Muscle of arm (tissue), 12 donors: ENCODE data around the gene TPCN2. TPM values are rescaled to one million over a fixed set of nuclear protein-coding genes. Genes with fewer than 3 reads are reported as not detected.

ENCODE experiments used
- DNase-seq: peaks from one replicate; pipeline ENCODE4 v3.0.0-alpha.2; 2013
- polyA plus RNA-seq, 12 donors: library from polyadenylated mRNA; unstranded; fragments of 120-200 nt; gene quantifications; one replicate each; pipeline ENCODE4 v1.2.1, GENCODE V29; 2013; ENCODE audit not compliant: insufficient read length in 12 of 12

The TPCN2 gene
- polyA plus RNA-seq, 12 donors = 6.2 to 11.7 (median 8.8) TPM; not detected in 1

DNA sequence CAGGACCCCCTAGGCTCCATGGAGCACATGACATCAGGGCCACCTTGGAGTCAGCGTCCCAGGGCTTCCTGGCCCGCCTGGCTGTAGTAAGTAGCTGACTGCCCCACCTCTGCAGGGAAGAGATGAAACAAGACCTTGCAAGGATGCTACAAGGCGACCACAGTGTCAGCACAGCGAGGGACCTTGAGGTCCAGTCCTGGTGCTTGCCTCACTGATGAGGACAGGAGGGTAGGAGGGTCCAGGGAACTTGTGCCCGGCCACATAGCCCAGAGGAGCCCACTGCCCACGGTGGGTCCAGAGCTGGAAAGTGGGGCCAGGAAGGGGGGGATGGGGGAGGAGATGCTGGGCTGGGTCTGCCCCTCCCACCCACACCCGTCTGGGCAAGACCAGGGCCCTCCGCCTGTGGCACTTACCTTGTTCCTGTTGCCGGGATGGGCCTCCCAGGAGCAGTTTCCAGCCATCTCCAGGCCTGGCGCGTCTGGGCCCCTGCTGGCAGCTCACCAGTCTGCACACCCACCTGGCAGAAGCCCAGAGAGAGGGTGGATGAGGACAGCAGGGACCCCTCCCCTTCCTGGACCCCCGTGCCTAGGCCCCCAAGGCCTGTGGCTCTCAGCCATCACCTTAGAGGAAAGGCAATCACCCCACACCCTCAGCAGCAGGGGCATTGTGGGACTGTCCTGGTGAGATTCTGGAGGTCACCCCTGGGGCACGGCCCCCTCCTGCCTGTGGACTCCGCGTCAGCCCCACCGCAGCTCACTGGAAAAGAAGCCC, 39.1 kb upstream of the TPCN2 start:
- no peak for DNase-seq

DNA sequence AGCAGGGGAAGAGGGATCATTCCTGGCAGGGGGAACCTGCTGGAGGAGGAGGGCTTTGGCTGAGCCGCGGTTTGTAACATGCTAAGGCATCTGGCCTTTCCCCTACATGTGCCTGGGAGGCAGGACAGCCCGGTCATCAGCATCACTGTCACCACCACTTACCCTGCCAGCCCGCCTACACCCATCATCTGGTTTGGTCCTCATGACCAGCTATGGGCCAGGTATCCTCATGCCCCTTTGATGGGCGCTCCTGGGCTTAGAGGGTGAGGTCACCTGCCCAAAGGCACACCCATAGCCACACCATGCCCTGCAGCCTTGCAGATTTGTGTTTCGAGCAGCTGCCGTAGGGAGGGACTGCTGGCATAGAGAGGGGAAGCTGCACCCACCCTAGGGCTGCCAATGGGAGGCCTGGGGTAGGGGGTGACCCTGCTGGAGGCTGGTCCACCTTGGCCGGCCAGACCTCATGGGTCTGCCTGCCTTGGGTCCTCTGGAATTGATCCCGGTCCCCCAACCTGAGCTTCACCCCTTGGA, 38.3 kb upstream of the TPCN2 start:
- no peak for DNase-seq

DNA sequence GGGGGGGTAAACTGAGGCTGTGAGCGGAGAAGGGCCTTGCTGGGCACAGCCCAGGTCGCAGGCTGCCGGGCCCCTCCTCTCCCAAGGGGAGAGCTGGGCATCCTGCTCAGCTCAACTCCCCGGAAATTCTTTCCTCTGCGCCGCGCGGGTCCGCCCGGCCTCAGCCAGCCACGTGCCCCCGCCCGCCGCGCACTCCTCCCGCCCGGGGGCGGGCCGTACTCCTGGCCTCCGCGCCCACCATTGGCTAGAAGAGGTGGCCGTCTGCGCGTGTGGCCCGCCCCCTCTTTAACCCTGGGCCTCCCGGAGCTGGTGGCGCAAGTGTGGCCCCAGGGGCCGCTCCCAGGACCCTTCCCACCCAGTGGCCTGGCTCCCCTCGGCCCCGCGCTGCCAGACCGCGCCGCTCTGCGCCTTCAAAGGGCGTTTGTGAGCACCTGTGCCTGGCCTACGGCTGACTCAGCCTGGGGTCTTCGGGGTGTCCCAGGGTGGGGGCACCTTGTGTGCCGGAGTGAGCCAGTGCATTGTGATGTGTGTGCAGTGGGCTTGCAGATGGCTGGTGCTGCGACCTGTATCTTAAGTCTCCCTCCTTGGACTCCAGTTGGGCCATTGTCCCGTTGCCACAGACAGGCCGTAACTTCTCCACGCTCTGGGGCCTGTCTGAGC, 37.6 kb upstream of the TPCN2 start:
- peak; percentile 77 for DNase-seq

DNA sequence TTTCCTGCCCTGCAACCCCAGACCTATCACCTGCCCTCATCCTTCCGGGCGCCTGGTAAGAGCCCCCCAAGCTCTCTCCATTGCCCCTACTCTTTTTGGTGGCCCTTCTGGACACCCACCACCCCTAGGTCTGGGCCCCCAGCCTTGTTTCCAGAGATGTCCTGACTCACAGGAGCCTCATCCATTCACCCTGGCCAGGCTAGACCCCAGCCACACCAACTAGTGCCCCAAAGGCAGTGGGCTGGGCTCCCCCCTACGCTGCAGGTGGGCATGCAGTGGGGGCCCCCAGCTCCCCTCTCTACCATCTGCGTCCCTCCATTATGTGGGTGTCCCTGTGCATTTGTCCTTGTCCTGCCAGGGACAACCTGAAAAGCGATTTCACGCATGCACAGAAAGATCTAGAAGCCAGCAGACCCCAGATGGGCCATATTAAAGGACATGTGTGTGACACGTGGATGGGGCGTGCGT, 37.1 kb upstream of the TPCN2 start:
- no peak for DNase-seq

DNA sequence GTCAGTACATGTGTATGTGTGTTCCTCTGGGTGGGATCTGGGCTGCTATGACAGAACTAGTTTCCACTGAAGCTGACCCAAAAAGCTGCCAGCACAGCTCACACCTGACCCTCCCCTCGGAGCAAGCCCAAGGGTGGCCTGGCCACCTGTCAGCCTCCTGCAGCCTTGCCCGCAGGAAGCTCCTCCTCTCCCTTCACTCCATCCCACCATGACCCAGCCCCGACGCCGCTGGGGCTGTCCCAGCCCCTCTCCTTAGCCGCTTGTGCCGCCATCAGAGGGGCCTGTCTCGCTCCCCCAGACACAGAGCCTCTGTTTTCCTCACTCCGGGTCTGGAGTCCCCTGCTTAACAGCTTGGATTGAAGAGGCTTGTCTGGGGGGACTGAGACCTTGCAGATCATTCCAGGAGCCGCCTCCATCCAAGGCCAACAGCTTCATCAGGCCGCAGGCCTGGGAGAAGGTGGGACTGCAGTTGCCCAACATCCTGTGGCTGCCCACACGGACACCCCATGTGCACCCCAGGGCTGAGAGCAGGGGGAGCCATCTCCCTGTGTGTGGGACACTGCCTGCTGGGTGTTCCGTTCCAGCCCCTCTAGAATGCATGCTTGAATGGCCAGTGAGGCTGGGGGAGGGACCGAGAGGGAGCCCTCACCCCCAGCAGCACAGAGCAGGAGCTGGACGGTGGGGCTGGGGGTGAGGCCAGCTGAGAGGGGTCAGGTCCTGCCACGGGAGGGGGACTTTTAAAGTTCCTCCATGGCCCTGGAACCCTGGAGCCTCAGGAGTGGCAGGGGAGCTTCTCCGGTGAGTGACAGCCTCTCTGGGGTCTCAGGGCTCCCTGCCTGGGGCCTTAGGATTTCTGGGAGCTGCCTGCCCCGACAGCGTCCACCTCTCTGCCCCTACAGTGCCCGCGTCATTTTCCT, 36.4 kb upstream of the TPCN2 start:
- no peak for DNase-seq

DNA sequence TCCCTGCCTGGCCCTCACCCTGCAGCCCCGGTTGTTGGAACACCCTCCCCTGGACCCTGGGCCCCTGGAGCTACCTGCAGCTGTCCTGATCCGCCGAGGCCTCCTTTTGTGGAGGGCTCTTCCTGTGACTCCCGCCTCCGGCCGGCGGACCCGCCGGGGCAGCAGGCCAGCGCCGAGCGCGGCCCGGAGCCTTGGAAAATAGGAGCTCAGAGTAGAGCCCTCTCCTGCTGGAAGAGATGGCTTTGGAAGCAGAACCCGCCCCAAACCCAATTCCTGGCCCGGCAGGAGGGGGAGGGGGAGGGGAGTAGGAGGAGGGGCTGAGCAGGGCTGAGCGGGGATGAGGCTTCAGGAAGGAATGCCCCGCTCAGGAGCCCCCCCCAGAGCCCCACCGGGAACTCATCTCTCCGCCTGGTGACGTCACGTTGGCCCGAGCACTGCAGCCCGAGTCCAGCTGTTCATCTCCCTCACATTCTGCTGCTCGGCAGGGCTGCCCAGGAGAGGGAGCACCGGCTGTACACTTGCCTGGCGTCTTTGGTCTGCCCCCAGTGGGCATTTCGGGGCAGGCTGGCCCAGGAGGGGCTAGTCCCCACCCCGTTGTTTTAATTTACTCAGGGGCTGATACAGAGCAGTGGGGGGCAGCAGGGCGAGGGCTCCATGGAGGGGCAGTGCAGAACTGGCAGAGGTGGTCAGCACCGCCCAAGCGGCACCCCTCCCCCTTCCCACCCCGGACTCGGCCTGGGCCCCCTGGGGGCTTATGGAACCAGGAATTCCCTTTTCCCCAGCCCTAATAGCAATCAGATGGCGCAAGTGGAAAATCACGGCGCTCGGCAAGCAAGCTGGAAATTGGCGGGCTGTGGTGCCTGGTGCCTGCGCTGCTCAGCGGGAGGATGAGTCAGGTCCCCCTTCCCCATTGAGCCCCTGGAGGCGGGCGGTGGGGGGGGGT, 35.5 kb upstream of the TPCN2 start, which contains the start of gene MRGPRF:
Gene MRGPRF (minus strand): TSS at position 238 of the 943 bp plus-strand sequence. CDS start 3,345 bp downstream, outside the sequence.
- DNase-seq = peak; percentile 95

DNA sequence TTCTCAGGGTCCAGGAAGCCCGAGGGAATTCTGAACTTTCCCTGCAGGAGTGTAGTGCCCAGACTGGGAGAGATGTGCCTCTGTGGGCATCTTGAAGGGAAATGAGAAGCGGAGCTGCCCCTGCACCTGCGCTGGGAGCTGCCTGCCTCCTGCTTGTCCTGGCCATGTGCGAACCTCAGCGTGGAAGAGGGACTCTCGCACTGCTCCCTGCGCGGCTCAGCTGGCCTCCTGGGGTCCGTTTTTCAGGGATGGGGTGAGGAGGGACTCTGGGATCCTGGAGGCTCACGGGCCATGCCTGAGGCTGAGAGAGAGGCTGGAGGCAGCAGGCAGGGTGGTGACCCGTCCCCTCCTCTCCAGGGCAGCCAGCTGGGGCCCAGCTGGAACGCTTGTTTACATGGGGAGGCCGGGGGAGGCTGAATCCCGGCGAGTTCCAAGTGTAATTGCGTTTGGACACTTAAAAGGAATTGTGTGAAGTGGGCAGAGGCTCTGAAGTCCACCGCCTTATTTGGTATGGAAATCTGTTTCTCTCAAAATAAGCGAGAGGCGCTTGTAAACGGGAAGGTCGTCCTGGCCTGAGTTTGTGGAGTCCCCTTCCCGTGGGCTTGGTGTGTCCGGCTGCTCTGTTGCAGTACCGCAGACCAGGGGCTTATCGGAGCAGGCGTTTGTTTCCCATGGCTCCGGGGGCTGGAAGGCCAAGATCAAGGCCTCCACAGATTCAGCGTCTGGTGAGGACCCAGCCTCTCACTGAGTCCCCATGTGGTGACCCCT, 34.5 kb upstream of the TPCN2 start:
- DNase-seq = no peak

DNA sequence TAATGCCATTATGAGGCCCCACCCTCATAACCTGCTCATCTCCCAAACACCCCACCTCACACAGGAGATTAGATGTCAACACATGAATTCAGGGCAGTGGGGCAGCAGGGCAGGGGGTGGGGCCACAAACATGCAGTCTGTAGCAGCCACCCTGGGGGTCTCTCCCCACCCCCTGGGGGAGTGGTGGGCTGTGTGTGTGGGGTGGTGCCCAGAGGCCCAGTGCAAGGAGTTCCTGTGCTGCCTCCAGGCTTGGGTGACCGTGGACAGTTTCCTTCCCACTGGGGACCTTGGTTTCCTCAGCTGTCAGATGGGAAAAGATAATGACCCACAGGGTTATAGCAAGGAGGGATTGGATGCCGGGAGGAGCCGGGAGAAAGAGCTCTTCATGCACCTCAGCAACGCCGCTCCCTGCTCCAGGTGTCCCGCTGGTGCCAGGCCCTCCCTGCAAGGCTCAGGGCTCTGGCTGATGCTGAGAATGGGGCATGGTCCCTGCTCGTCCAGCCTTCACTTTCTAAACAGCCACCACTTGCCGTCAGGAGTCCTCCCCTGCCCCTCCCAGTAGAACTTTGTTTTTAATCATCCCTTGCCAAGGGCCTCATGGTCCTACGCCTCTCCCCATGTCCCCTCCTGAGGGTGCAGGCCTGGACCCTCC, 33.7 kb upstream of the TPCN2 start:
- DNase-seq = no peak

DNA sequence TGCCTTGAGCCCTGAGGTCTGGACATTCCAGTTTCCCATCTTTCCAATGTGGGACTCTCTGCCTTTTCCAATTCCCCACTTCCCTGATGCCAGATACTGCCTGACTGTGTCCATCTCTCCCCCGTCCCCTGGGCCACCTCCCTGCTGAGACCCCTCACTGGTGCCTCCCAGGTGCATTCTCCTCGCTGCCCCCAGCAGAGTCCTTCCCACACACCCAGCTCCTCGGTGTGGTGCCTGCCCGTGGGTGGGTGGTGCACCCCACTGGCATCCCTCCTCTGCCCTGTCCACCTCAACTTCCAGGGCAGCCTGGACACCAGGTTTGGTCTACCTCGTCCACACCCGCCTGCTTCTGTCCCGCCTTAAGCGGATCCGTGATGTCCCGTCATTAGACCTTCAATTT, 30.8 kb upstream of the TPCN2 start:
- no peak for DNase-seq

DNA sequence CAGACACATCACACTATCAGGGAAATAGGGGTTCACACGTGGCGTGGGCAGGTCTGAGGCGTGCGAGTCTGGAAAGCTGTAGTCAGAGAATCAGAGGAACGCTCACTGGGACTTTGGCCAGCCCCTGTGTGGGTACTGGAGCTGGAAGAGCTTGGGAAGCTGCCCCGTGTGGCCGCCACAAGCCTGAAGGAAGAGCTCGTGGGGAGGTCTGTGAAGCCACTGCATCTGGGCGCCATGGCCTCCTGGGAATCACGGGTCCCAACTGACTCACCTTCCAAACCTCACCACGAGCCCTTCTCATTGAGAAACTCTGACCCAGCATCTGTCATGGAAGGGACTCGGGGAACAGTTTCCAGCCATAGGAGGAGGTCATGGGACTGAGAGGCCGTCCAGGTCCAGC, 29.8 kb upstream of the TPCN2 start:
- DNase-seq = no peak

DNA sequence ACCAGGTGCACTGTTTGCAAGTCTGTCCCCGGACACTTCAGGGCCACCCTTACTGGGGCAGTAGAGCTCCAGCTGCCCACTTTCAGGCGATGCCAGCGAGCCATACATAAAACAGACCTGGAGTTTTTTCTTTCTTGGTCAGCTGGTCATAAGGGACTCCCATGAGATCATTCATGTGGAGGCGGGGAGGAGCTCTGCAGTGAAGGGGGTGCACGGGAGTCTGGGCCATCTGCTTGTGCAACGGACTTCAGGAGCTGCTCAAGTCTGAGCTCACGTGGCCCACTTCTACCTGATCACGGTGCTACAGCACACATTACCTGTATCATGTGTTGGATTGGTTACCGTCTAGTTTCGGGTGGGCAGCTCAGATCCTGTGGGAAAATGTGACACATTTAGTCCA, 26.5 kb upstream of the TPCN2 start:
- no peak for DNase-seq

DNA sequence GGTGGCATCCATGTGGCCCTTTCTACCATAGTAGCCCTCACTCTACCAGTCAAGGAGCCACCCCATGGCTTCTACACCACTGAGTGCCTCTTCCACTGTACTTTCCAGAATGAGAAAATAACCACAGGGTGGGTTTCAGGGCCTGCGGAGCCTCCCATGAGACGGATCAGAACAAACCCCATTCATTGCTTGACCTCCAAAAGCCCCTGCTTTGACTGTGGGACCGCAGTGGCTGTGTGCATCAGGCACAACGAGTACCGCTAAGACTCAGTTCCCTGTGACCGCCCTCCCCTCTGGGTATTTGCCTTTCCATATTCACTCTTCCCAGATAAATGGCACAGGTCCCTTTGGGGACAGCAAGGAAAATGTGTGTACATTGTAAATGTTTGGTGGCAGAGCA, 24.2 kb upstream of the TPCN2 start:
- no peak for DNase-seq

DNA sequence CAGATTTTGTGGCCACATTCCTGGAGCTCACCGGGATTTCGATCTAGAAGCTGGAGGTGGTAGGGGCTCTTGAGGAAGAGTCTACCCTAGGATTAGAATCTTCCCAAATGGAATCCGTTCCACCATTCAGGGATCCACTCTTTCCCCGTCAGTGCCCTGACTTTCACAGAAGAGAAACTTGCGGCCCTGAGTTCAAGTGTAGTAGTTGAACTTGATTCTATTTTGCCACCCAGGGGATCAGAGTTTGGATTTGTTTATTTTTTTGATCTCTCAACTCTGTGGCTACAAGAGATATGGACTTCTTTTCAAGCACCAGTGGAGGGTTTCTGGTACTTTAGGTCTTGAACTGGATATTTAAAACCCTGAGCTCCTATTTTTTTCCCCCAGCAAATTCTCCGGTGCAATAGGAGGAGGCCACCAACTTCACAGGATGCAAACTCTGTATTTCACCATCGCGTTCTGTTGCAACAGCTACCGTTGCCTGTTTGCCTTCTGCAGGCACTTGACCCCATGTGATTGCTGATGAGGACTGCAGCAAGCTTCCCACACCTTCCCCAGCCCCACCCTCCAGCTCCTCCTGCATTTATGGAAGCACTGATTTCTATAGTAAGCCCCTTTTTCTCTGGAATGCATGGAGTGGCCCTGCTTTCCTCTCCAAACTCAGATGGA, 20.9 kb upstream of the TPCN2 start:
- DNase-seq = no peak

DNA sequence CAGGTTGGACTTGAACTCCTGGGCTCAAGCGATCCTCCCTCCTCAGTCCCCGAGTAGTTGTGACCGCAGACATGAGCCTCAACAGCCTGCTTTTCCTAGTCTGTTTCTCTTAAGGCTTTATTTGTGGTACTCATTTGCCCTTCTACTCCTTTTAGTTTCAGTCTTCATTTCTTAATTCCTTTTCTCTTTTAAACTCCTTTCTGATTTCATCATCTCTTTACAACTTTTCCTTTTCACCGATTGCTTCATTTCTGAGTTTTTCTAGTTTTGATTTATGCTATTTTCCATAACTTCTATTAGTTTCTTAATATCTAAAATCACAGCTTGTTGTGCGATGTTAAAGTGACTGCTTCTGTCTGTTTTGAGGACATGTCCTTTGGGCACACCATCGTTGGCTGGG, 18.4 kb upstream of the TPCN2 start:
- DNase-seq = no peak

DNA sequence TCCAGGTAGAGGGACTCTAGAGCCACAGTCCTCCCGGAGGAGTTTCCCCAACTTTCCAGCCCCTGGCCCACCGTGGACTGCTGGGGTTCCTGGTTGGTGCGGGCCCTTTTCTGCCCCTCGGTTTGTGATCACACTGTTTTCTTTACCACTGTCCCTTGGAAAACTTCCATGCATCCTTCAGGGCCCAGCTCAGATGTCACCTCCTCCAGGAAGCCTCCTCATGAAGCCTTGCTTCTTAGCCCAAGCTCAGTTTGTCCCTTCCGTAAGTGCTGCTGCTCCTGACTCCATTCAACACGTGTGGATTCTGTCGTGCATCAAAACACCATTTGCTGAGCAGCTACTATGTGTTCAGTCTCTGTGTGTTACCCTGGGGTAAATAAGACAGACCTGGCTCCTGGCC, 15.9 kb upstream of the TPCN2 start:
- no peak for DNase-seq

DNA sequence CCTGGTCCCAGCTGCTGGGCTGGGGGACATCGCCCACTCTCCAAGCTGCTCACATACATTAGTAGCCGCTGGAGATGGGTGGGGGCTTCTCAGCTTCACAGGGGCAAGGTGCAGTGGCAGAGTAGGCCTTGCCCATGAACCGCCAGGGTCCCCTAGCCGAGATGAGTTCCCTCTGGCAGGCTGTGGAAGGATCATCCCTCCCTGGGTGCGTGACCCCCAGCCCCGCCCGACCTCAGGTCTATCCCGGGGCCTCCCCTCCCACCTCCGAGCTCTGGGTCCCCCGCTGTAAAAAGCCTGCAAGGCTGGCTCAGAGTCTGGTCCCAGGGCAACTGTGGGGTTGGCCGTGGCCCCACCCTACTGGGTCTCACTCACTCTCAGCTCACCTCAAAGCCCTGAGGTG, 15.3 kb upstream of the TPCN2 start:
- no peak for DNase-seq

DNA sequence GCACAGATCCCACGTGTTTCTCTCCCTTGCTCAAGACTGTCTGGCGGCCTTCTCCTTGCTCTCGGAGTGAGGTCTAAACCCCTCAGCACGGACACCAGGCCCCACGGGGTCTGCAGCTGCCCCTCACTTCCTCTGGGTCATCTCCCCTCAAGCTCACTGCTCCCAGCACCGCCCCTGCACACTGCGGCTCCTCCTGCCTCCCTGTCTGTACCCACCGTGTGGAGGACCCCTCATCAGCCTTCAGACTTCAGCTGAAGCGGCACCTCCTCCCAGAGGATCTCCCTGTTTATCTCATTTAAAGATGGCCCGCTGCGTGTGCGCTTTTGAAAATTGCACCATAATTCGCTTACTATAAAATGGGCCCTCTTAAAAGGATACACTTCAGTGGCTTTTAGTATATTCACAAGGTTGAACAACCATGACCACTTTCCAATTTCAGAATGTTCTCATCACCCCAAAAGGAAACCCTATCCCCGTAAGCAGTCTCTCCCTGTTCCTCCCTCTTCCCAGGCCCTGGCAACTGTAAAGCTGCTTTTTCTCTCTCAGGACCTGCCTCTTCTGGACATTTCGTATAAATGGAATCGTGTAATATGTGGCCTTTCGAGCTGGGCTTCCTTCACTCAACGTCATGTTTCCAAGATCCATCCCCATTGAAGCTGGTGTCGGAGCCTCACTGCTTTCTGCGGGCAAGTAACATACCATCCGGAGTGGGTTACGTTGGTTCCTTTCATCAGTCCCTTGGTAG, 14.4 kb upstream of the TPCN2 start:
- DNase-seq = no peak
